Embryonic facial prominence (tissue), 1 donor: Measurements from ENCODE around the gene AIDA.
A peak's percentile ranks its signal among the peaks of the same experiment; 100 is the strongest.

ENCODE experiments used
- DNase-seq: peaks from one replicate; pipeline ENCODE4 v3.0.0-alpha.2; 2016; ENCODE audit errors: extremely low spot score

AIDA gene

GRCh38 chr1:222643938-222644635 lies 68.2 kb downstream of the AIDA start:
- DNase-seq = peak; percentile 97

DNA sequence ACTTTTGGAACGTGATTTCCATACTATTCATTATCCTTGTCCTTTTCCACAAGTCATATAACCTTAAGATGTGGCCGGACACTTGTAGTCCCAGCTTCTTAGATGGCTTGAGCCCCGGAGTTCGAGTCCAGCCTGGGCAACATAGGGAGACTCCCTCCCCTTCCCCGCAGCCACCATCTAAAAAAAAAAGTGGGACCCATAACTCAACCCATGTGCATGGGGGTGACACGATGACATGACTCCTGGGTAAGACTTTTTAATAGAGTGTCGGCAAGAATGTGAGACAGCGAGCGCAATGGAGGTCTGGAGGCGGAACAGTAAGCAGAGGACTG lies 68.7 kb downstream of the AIDA start:
- DNase-seq = no peak

DNA sequence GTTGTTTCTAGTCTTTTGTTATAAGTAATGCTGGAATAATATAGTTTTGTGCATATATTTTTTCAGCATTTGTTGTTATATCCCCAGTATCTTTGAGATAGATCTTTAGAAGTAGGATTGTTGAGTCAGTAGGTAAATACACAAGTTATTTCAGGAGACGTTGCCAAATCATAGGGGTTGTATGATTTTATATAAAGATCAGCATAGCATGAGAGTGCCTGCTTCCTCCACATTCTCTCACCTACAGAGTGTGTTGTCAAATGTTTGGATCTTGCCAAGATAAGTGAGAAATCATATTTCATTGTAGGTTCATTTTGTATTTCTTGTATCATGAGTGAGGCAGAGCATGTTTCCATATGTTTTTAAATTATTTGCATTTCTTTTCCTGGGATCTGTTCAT lies 69.8 kb downstream of the AIDA start:
- no peak for DNase-seq

- DNase-seq = no peak
Observed at GRCh38 chr1:222641269-222641948, 70.9 kb downstream of the AIDA start.

DNA sequence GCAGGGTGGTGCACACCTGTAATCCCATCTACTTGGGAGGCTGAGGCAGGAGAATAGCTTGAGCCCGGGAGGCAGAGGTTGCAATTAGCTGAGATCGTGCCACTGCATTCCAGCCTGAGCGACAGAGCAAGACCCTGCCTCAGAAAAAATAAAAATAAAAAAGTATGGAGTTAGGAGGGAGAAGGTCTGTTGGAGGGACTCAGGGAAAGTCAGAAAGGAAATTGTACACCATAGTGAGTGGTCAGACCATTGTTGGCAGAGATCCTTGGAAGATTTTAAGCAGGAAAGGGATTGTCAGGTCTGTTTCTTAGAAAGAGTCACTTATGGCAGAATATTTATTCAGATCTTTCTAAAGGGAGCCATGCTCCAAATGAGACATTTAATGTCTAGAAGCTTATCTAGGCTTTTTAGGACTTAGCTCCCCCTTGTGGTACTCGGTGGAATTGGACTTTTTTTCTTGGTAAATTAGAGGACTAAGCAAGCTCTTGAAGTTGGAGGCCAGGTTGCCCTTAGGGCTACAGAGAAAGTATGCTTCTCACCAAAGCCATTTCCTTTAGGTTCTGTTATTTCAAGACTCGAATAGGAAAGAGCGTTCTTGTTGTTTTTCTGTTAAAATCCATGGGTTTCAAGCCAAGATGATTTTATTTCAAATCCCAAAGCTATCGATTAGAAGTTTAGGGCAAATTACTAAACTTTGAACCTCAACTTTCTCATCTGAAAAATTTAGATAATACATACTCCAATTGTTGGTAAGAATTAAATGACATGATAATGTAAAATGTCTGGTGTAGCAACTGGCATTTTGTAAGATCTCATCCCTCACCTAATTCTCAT lies 77.9 kb downstream of the AIDA start:
- peak; percentile 76 for DNase-seq

- DNase-seq = no peak
Observed at GRCh38 chr1:222632749-222633148, 79.5 kb downstream of the AIDA start.

DNA sequence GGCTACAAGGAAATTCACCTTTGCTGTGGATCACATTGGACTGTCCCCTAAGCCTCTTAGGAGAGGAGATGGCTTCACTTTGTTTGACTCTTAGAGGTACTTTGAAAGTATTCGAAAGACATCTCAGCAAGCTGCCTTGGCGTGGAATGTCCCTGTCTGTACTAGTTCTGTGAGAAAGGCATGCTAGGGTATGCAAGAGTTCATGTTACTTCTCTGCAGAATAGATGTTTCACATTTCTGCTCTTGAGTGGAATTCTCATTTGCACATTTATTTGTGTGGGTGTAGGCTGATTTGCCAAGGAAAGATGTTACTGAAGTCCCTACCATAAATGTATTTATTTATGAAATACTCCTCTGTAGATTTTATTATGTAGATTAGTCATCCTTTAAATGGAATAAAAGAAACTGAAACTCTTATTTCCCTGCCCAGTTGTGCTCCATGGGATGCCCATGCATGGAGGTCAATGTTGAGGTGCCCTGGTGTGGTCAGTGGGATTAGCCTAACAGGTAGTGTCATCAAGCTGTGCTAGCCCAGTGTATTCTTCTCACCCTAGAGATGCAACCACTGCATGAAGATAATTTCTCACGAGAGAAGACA lies 80.6 kb downstream of the AIDA start:
- no peak for DNase-seq

DNA sequence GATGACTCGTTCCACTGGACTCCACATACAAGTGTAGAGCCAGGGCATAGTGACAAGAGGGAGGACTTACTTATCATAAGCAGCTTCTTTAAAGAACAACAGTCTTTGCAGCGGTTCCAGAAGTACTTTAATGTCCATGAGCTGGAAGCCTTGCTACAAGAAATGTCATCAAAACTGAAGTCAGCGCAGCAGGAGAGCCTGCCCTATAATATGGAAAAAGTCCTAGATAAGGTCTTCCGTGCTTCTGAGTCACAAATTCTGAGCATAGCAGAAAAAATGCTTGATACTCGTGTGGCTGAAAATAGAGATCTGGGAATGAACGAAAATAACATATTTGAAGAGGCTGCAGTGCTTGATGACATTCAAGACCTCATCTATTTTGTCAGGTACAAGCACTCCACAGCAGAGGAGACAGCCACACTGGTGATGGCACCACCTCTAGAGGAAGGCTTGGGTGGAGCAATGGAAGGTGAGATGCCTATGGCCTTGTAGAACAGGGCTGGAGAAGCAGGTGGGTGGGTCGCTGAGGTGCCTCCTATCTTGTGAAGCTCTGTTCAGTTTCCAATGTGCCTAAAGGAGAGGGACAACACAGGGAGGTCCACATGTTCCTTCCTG lies 82.3 kb downstream of the AIDA start:
- no peak for DNase-seq

DNA sequence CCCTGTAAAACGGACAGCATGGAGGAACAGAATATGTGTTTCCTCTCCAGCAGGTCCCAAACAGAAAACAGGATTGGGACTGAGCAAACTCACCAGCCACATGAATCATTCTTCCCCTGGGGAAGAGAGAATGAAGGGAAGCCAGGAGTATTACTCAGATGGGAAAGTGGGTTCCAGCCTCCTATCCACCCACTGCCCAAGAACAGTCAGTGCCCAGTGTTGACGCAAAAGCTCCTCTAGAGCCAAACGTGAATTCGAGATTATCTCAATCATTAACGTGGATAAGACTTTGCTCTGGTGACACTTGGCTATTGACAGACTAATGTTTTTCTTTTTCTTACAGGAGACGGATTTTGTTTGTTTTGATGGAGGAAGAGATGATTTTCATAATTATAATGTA lies 85.1 kb downstream of the AIDA start:
- DNase-seq = no peak

DNA sequence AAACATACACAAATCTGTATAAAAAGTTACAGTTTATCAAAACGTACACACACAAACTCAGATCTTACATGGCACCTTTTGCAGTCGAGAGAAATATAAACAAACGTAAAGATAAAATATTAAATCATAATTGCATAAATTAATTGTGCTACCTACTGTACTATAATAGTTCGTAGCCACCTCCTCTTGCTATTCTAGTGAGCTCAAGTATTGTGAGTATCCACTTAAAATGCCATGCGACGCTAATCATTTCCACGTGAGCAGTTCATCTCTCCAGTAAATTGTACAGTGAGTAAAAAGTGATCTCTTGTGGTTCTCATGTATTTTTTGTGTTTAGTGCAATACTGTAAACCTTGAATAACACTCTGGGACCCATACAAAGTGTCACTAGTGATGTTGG lies 88.1 kb downstream of the AIDA start:
- DNase-seq = no peak

- no peak for DNase-seq
Observed at GRCh38 chr1:222623458-222623857, 88.8 kb downstream of the AIDA start.

DNA sequence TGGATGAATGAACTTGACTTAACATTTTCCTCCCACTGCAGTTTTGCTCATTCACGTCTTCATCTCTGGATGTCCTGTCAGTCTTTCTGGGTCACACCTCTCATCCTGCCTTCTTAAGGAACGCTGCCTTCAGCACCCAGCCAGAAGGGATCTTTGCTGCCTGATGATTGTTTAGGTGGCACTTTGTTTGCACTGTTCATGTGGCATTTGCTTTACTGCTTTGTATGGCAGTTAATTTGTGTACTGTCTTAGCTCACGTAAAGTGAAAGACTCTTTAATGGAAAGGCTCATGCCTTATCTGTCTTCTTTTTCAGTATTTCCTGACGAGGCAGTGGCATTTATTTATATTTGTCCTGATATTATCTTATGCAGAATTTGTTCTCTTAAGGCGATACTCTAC lies 89.5 kb downstream of the AIDA start:
- DNase-seq = no peak

GRCh38 chr1:222620566-222620965 lies 91.7 kb downstream of the AIDA start:
- no peak for DNase-seq

GRCh38 chr1:222618880-222619596 lies 93.3 kb downstream of the AIDA start:
- no peak for DNase-seq
